IPS-15b (cell line): ENCODE measurements around the gene POC5.

Experiments used
- H3K27me3 ChIP-seq: one replicate; pipeline ENCODE4 v1.6.1; 2013; ENCODE audit warnings: low read length; ENCODE audit not compliant: control insufficient read depth, insufficient read depth
- H3K36me3 ChIP-seq: one replicate; pipeline ENCODE4 v1.6.1; 2013; ENCODE audit warnings: low read length; ENCODE audit not compliant: control insufficient read depth, insufficient read depth
- H3K4me1 ChIP-seq: one replicate; pipeline ENCODE4 v1.6.1; 2013; ENCODE audit warnings: mild to moderate bottlenecking, low read length; ENCODE audit not compliant: control insufficient read depth, insufficient read depth
- H3K4me3 ChIP-seq: one replicate; pipeline ENCODE4 v1.5.1; 2013; ENCODE audit warnings: low read depth, low read length
- H3K9ac ChIP-seq: one replicate; pipeline ENCODE4 v1.6.1; 2013; ENCODE audit warnings: low read depth, mild to moderate bottlenecking, low read length
- H3K9me3 ChIP-seq: one replicate; pipeline ENCODE4 v1.6.1; 2013; ENCODE audit warnings: mild to moderate bottlenecking, low read length; ENCODE audit not compliant: control insufficient read depth, insufficient read depth

POC5 gene

GRCh38 chr5:75653521-75653920 lies 63.7 kb downstream of the POC5 start:
- H3K36me3 ChIP-seq, result no peaks in the 10 kb centered on the region
- H3K27me3 ChIP-seq, result no peaks in the 10 kb centered on the region
- no peak overlapping the region for H3K9ac ChIP-seq
- peaks cover 4% of the 10 kb centered on the region for H3K4me1 ChIP-seq
- H3K4me3 ChIP-seq, result no peak overlapping the region
- H3K9me3 ChIP-seq, result no peaks in the 10 kb centered on the region

GRCh38 chr5:75651575-75652238 lies 65.5 kb downstream of the POC5 start:
- H3K9ac ChIP-seq, result no peak overlapping the region
- H3K4me3 ChIP-seq, result no peak overlapping the region
- peaks cover 2% of the 10 kb centered on the region for H3K4me1 ChIP-seq
- no peaks in the 10 kb centered on the region for H3K27me3 ChIP-seq
- no peaks in the 10 kb centered on the region for H3K9me3 ChIP-seq
- no peaks in the 10 kb centered on the region for H3K36me3 ChIP-seq

GRCh38 chr5:75648712-75649111 lies 68.5 kb downstream of the POC5 start:
- Histone ChIP-seq H3K27me3 (no peaks in the 10 kb centered on the region), H3K9ac (no peak overlapping the region), H3K36me3 (no peaks in the 10 kb centered on the region), H3K4me3 (no peak overlapping the region), H3K4me1 (no peaks in the 10 kb centered on the region), H3K9me3 (no peaks in the 10 kb centered on the region)

GRCh38 chr5:75640826-75641225 lies 76.4 kb downstream of the POC5 start:
- H3K27me3 ChIP-seq, result no peaks in the 10 kb centered on the region
- no peaks in the 10 kb centered on the region for H3K4me1 ChIP-seq
- H3K9ac ChIP-seq, result no peak overlapping the region
- no peak overlapping the region for H3K4me3 ChIP-seq
- no peaks in the 10 kb centered on the region for H3K36me3 ChIP-seq
- no peaks in the 10 kb centered on the region for H3K9me3 ChIP-seq

- H3K27me3 ChIP-seq, result no peaks in the 10 kb centered on the region
- H3K4me3 ChIP-seq, result no peak overlapping the region
- H3K36me3 ChIP-seq, result no peaks in the 10 kb centered on the region
- no peaks in the 10 kb centered on the region for H3K4me1 ChIP-seq
- H3K9ac ChIP-seq, result no peak overlapping the region
- no peaks in the 10 kb centered on the region for H3K9me3 ChIP-seq
Measured at GRCh38 chr5:75640395-75640794, 76.8 kb downstream of the POC5 start.

- no peaks in the 10 kb centered on the region for H3K36me3 ChIP-seq
- H3K4me1 ChIP-seq, result no peaks in the 10 kb centered on the region
- H3K27me3 ChIP-seq, result no peaks in the 10 kb centered on the region
- H3K4me3 ChIP-seq, result no peak overlapping the region
- no peaks in the 10 kb centered on the region for H3K9me3 ChIP-seq
- no peak overlapping the region for H3K9ac ChIP-seq
Measured at GRCh38 chr5:75639535-75640311, 77.5 kb downstream of the POC5 start.

GRCh38 chr5:75637949-75638348 lies 79.3 kb downstream of the POC5 start:
- no peak overlapping the region for H3K4me3 ChIP-seq
- H3K36me3 ChIP-seq, result no peaks in the 10 kb centered on the region
- H3K9ac ChIP-seq, result no peak overlapping the region
- no peaks in the 10 kb centered on the region for H3K9me3 ChIP-seq
- no peaks in the 10 kb centered on the region for H3K4me1 ChIP-seq
- no peaks in the 10 kb centered on the region for H3K27me3 ChIP-seq

GRCh38 chr5:75632321-75632720 lies 84.9 kb downstream of the POC5 start:
- Histone ChIP-seq H3K9me3 (no peaks in the 10 kb centered on the region), H3K4me3 (no peak overlapping the region), H3K9ac (no peak overlapping the region), H3K4me1 (no peaks in the 10 kb centered on the region), H3K27me3 (no peaks in the 10 kb centered on the region), H3K36me3 (no peaks in the 10 kb centered on the region)

- no peaks in the 10 kb centered on the region for H3K27me3 ChIP-seq
- no peaks in the 10 kb centered on the region for H3K9me3 ChIP-seq
- no peak overlapping the region for H3K4me3 ChIP-seq
Measured at GRCh38 chr5:75630875-75631274, 86.4 kb downstream of the POC5 start.

GRCh38 chr5:75627801-75628200 lies 89.4 kb downstream of the POC5 start:
- Histone ChIP-seq H3K4me3 (no peak overlapping the region), H3K9ac (no peak overlapping the region), H3K4me1 (no peaks in the 10 kb centered on the region), H3K36me3 (no peaks in the 10 kb centered on the region), H3K9me3 (no peaks in the 10 kb centered on the region), H3K27me3 (no peaks in the 10 kb centered on the region)

More at GRCh38 chr5:75630875-75631274, 86.4 kb downstream of the POC5 start:
- Histone ChIP-seq H3K36me3 (no peaks in the 10 kb centered on the region), H3K4me1 (no peaks in the 10 kb centered on the region), H3K9ac (no peak overlapping the region)

- H3K9me3 ChIP-seq, result no peaks in the 10 kb centered on the region
- H3K9ac ChIP-seq, result no peak overlapping the region
- H3K4me1 ChIP-seq, result no peaks in the 10 kb centered on the region
- H3K27me3 ChIP-seq, result no peaks in the 10 kb centered on the region
- H3K36me3 ChIP-seq, result no peaks in the 10 kb centered on the region
- H3K4me3 ChIP-seq, result no peak overlapping the region
Measured at GRCh38 chr5:75626959-75627358, 90.3 kb downstream of the POC5 start.
